ENCODE results near the gene GIGYF2.

GRCh38 chr2:232884001-232884421, 186.9 kb downstream of the GIGYF2 start:
- TF ChIP-seq, protein P1, sequence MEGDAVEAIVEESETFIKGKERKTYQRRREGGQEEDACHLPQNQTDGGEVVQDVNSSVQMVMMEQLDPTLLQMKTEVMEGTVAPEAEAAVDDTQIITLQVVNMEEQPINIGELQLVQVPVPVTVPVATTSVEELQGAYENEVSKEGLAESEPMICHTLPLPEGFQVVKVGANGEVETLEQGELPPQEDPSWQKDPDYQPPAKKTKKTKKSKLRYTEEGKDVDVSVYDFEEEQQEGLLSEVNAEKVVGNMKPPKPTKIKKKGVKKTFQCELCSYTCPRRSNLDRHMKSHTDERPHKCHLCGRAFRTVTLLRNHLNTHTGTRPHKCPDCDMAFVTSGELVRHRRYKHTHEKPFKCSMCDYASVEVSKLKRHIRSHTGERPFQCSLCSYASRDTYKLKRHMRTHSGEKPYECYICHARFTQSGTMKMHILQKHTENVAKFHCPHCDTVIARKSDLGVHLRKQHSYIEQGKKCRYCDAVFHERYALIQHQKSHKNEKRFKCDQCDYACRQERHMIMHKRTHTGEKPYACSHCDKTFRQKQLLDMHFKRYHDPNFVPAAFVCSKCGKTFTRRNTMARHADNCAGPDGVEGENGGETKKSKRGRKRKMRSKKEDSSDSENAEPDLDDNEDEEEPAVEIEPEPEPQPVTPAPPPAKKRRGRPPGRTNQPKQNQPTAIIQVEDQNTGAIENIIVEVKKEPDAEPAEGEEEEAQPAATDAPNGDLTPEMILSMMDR (optimal IDR thresholded peaks at IDR 0.05 in 1 of 3, IDR thresholded peaks at IDR 0.05 in 1 of 3, conservative IDR thresholded peaks at IDR 0.05 in 1 of 3; ENCODE audit: extremely low read depth in 1 of 3, insufficient read depth in 2 of 3, low read length in 3 of 3) = no peak
- no peak for TF ChIP-seq EZH2 (IDR thresholded peaks at IDR 0.05; ENCODE audit: low read length)
